Effector CD8-positive, alpha-beta T cell (primary cell): ENCODE data around the gene PSMC4.
"Not testable (repeated sequence)": the region's sequence is repeated elsewhere in the genome, so short reads cannot be mapped to it uniquely, and the experiment has no call there.

Source experiments
- DNase-seq: peaks from one replicate; lab custom pipeline; 2025; lab: John Stamatoyannopoulos, UW

Gene PSMC4

GRCh38 chr19:39946532-39946931 is 24.4 kb upstream of the PSMC4 start:
- no peak for DNase-seq

- DNase-seq = no peak
Observed at GRCh38 chr19:39949026-39949747, 21.8 kb upstream of the PSMC4 start.

- no peak for DNase-seq
Observed at GRCh38 chr19:39951065-39951650, 19.8 kb upstream of the PSMC4 start.

- DNase-seq = no peak
Observed at GRCh38 chr19:39951686-39952085, 19.3 kb upstream of the PSMC4 start.

- no peak for DNase-seq
Observed at GRCh38 chr19:39953915-39954314, 17.1 kb upstream of the PSMC4 start.

GRCh38 chr19:39957886-39958285 is 13.1 kb upstream of the PSMC4 start:
- DNase-seq = not testable (repeated sequence)

- DNase-seq = not testable (repeated sequence)
Observed at GRCh38 chr19:39958942-39959341, 12.0 kb upstream of the PSMC4 start.

- not testable (repeated sequence) for DNase-seq
Observed at GRCh38 chr19:39959407-39959806, 11.6 kb upstream of the PSMC4 start.

- no peak for DNase-seq
Observed at GRCh38 chr19:39963898-39964297, 7.1 kb upstream of the PSMC4 start.

- DNase-seq = no peak
Observed at GRCh38 chr19:39966617-39967016, 4.3 kb upstream of the PSMC4 start.

- DNase-seq = no peak
Observed at GRCh38 chr19:39967561-39967960, 3.4 kb upstream of the PSMC4 start.

GRCh38 chr19:39968789-39969188 is 2.2 kb upstream of the PSMC4 start:
- no peak for DNase-seq

- DNase-seq = no peak
Observed at GRCh38 chr19:39969266-39969665, 1.7 kb upstream of the PSMC4 start.

- no peak for DNase-seq
Observed at GRCh38 chr19:39969681-39970424, 1.1 kb upstream of the PSMC4 start.

GRCh38 chr19:39970425-39970674 is 615 bp upstream of the PSMC4 start:
- DNase-seq = no peak

- no peak for DNase-seq
Observed at GRCh38 chr19:39971380-39972035, 543 bp downstream of the PSMC4 start.

- no peak for DNase-seq
Observed at GRCh38 chr19:39974377-39975155, 3.6 kb downstream of the PSMC4 start.

GRCh38 chr19:39982883-39983282 is 11.9 kb downstream of the PSMC4 start:
- DNase-seq = no peak

GRCh38 chr19:39983695-39984300 is 12.8 kb downstream of the PSMC4 start:
- no peak for DNase-seq

- no peak for DNase-seq
Observed at GRCh38 chr19:39986643-39987042, 15.7 kb downstream of the PSMC4 start.

GRCh38 chr19:39987167-39987566 is 16.2 kb downstream of the PSMC4 start:
- no peak for DNase-seq

- DNase-seq = no peak
Observed at GRCh38 chr19:39987596-39987995, 16.6 kb downstream of the PSMC4 start.
